Adrenal gland (tissue), 5 donors: ENCODE data around the gene TANK.

Experiments
- POLR2A ChIP-seq, 2 donors: fragments of 450-650 bp; IDR thresholded peaks; one replicate each; pipeline ENCODE4 v1.6.1; 2017; ENCODE audit warnings: antibody characterized with exemption in 2 of 2, mild to moderate bottlenecking in 2 of 2, moderate library complexity in 1 of 2
- TF ChIP-seq, protein P1 (sequence below), 6 experiments: fragments of 450-650 bp in 4 of 6; fragments of 200-600 bp in 2 of 6; sonication (generic) in 1 of 6; IDR thresholded peaks; 1 replicate in 5 of 6; 2 replicates in 1 of 6; pipeline versions ENCODE4 v1.5.1 to v1.8.0; 2016 to 2021; ENCODE audit warnings: antibody characterized with exemption in 6 of 6, mild to moderate bottlenecking in 2 of 6, moderate library complexity in 1 of 6
- donor health status: DM: no; HTN: no; CAD: no.

DNA sequence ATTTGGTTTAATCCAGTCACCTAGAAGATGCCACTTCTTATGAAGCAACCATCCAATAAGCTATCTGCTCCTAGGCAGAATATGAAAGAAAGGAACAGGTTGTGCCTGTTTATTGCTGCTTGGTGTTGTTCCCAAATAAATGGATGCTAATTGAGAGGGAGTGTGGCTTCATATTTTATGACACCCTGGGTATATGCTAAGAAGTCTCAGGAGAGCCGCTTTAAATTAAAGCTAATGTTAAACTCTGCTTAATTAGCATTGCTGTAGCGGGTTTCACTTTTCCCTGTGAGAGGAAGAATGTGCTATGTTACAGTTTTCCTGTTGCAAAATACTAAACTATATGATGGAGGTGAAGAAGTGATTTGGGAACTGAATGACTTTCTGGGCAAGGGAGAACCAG lies 48.7 kb upstream of the TANK start:
- TF ChIP-seq, protein P1, sequence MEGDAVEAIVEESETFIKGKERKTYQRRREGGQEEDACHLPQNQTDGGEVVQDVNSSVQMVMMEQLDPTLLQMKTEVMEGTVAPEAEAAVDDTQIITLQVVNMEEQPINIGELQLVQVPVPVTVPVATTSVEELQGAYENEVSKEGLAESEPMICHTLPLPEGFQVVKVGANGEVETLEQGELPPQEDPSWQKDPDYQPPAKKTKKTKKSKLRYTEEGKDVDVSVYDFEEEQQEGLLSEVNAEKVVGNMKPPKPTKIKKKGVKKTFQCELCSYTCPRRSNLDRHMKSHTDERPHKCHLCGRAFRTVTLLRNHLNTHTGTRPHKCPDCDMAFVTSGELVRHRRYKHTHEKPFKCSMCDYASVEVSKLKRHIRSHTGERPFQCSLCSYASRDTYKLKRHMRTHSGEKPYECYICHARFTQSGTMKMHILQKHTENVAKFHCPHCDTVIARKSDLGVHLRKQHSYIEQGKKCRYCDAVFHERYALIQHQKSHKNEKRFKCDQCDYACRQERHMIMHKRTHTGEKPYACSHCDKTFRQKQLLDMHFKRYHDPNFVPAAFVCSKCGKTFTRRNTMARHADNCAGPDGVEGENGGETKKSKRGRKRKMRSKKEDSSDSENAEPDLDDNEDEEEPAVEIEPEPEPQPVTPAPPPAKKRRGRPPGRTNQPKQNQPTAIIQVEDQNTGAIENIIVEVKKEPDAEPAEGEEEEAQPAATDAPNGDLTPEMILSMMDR (IDR thresholded peaks at IDR 0.05): no peak
- no peak for TF ChIP-seq POLR2A (IDR thresholded peaks at IDR 0.05)
